OCI-LY7 (cell line): ENCODE data around the gene IL24. TPM values are rescaled to one million over a fixed set of nuclear protein-coding genes. Genes with fewer than 3 reads are reported as not detected.

Experiments used
- BruUV-seq: library from RNA; stranded (reverse); fragments of 400-500 nt; replicated peaks from 2 replicates; lab custom pipeline; 2021; lab: Mats Ljungman, UMichigan
- CTCF ChIA-PET: fragments of 300-600 bp; sonication (Branson Sonifier 250); formaldehyde crosslinking; loops from one replicate; lab custom pipeline; 2022; ENCODE audit warnings: antibody characterized with exemption; ENCODE audit not compliant: unreplicated experiment; lab: Charles Lee
- POLR2A ChIA-PET: fragments of 300-600 bp; sonication (Branson Sonifier 250); formaldehyde crosslinking; loops from one replicate; lab custom pipeline; 2022; ENCODE audit warnings: antibody characterized with exemption; lab: Charles Lee
- DNase-seq: peaks from one replicate; pipeline ENCODE4 v3.0.0-alpha.2; 2015; ENCODE audit warnings: low spot score
- H2AFZ ChIP-seq: fragments of 200-600 bp; sonication (generic), shearing (Covaris generic); 2 replicates; pipeline ENCODE4 v1.6.1; 2014; ENCODE audit warnings: mild to moderate bottlenecking, antibody characterized with exemption, low read length, moderate library complexity
- H3K27ac ChIP-seq: fragments of 200-600 bp; sonication (generic); 2 replicates; pipeline ENCODE4 v1.5.1; 2014; ENCODE audit warnings: mixed run types, low read depth, mild to moderate bottlenecking, moderate library complexity, low read length, inconsistent platforms; ENCODE audit not compliant: poor library complexity, severe bottlenecking
- H3K36me3 ChIP-seq: fragments of 200-600 bp; sonication (generic); 2 replicates; pipeline ENCODE4 v1.6.1; 2014; ENCODE audit warnings: mild to moderate bottlenecking, antibody characterized with exemption, low read length, moderate library complexity, mixed read lengths; ENCODE audit not compliant: insufficient read depth
- H3K4me1 ChIP-seq: fragments of 200-600 bp; sonication (generic); 2 replicates; pipeline ENCODE4 v1.5.1; 2014; ENCODE audit warnings: mild to moderate bottlenecking, low read length; ENCODE audit not compliant: insufficient read depth, poor library complexity, severe bottlenecking
- H3K4me2 ChIP-seq: fragments of 200-600 bp; sonication (generic); 2 replicates; pipeline ENCODE4 v1.6.1; 2014; ENCODE audit warnings: mild to moderate bottlenecking, low read length
- H3K4me3 ChIP-seq: fragments of 200-600 bp; sonication (generic); 2 replicates; pipeline ENCODE4 v1.5.1; 2014; ENCODE audit warnings: mild to moderate bottlenecking, low read depth, low read length; ENCODE audit not compliant: poor library complexity, severe bottlenecking
- H3K79me2 ChIP-seq: fragments of 200-600 bp; sonication (generic); 2 replicates; pipeline ENCODE4 v1.6.1; 2016; ENCODE audit warnings: low read depth, mild to moderate bottlenecking, low read length, moderate library complexity, mixed read lengths; ENCODE audit not compliant: insufficient read depth
- H3K9me2 ChIP-seq: fragments of 200-600 bp; sonication (generic); 2 replicates; pipeline ENCODE4 v1.6.1; 2016; ENCODE audit warnings: mild to moderate bottlenecking, low read length, mixed read lengths; ENCODE audit not compliant: insufficient read depth
- H3K9me3 ChIP-seq: fragments of 200-600 bp; sonication (generic); 2 replicates; pipeline ENCODE4 v1.6.1; 2014; ENCODE audit warnings: mild to moderate bottlenecking, mixed run types, low read length, mixed read lengths
- H4K20me1 ChIP-seq: fragments of 200-600 bp; sonication (generic); 2 replicates; pipeline ENCODE4 v1.6.1; 2014; ENCODE audit warnings: mild to moderate bottlenecking, antibody characterized with exemption, low read length, moderate library complexity, mixed read lengths; ENCODE audit not compliant: insufficient read depth
- CTCF ChIP-seq: fragments of 200-600 bp; sonication (generic); conservative IDR thresholded peaks from 2 replicates; pipeline ENCODE4 v1.5.1; 2014; ENCODE audit warnings: mild to moderate bottlenecking, antibody characterized with exemption, low read length, moderate library complexity, mixed read lengths
- EZH2phosphoT487 ChIP-seq: fragments of 200-600 bp; sonication (generic); IDR thresholded peaks from 2 replicates; pipeline ENCODE4 v1.6.1; 2018; ENCODE audit warnings: low read depth, borderline replicate concordance, mild to moderate bottlenecking, mixed run types, antibody characterized with exemption, low read length, moderate library complexity, mixed read lengths
- intact Hi-C: fragments of 100-400 bp; cut with micrococcal nuclease; formaldehyde crosslinking; loops from one replicate; pipeline ENCODE4 v1.10.0; 2022; ENCODE audit not compliant: unreplicated experiment
- total RNA-seq, 2 experiments: library from RNA; depleted of rRNA in 1 of 2; stranded (reverse); fragments of >200 nt in 1 of 2; shearing (Covaris generic) in 1 of 2; gene quantifications; 2 replicates each; pipeline ENCODE4 v1.2.3, GENCODE V29; 2014 to 2022

Gene IL24
- total RNA-seq, 2 experiments from 2014 or later = not detected

- CTCF ChIA-PET = interaction anchor here (0.5 to 1.4 kb wide), 3 partner anchors 27 to 306 kb away, joined by 3 to 7 read pairs (median 4); no protein-coding TSS in a partner anchor
- H2AFZ ChIP-seq = no peak overlapping the region
- no peaks in the 10 kb centered on the region for H3K79me2 ChIP-seq
These were observed 36.2 kb downstream of the IL24 start for GRCh38 chr1:206933333-206933945.

GRCh38 chr1:206935491-206936067 lies 38.3 kb downstream of the IL24 start:
- Histone ChIP-seq H3K9me3 (no peaks in the 10 kb centered on the region), H3K4me2 (no peak overlapping the region), H4K20me1 (no peaks in the 10 kb centered on the region), H3K27ac (no peak overlapping the region), H3K9me2 (no peaks in the 10 kb centered on the region), H3K79me2 (no peaks in the 10 kb centered on the region), H2AFZ (no peak overlapping the region), H3K4me3 (no peak overlapping the region), H3K36me3 (no peaks in the 10 kb centered on the region), H3K4me1 (peaks cover 5% of the 10 kb centered on the region)
- TF ChIP-seq EZH2phosphoT487 (no peak), CTCF (peak; percentile 53; the same call in 1 of the 2 replicates)
- ChIA-PET POLR2A (interaction anchor here (0.7 to 0.9 kb wide), 2 partner anchors 13 to 19 kb away, joined by 3 to 4 read pairs; no protein-coding TSS in a partner anchor), CTCF (no interaction called here)
- DNase-seq = no peak
- intact Hi-C loops = no loop called here
- no TSS peak for BruUV-seq

More at GRCh38 chr1:206933333-206933945, 36.2 kb downstream of the IL24 start:
- Histone ChIP-seq H3K9me3 (no peaks in the 10 kb centered on the region), H3K36me3 (no peaks in the 10 kb centered on the region), H4K20me1 (no peaks in the 10 kb centered on the region), H3K4me1 (peaks cover 17% of the 10 kb centered on the region), H3K4me3 (no peak overlapping the region), H3K27ac (no peak overlapping the region), H3K9me2 (no peaks in the 10 kb centered on the region), H3K4me2 (no peak overlapping the region)
- TF ChIP-seq CTCF (peak; percentile 90), EZH2phosphoT487 (no peak)
- no TSS peak for BruUV-seq
- intact Hi-C loops = loop anchor here (1.0 to 5.0 kb wide), 2 partner anchors 21 to 119 kb away; partner anchors contain the start of genes PFKFB2 and YOD1
- peak; percentile 66 for DNase-seq
- POLR2A ChIA-PET = interaction anchor here (0.6 to 0.7 kb wide), 2 partner anchors 158 to 306 kb away, joined by 3 to 4 read pairs; no protein-coding TSS in a partner anchor

- Histone ChIP-seq H3K36me3 (no peaks in the 10 kb centered on the region), H2AFZ (no peak overlapping the region), H3K9me2 (no peaks in the 10 kb centered on the region), H3K27ac (no peak overlapping the region), H3K4me2 (no peak overlapping the region), H4K20me1 (no peaks in the 10 kb centered on the region), H3K9me3 (no peaks in the 10 kb centered on the region), H3K4me1 (no peaks in the 10 kb centered on the region), H3K79me2 (no peaks in the 10 kb centered on the region), H3K4me3 (no peak overlapping the region)
- intact Hi-C loops = no loop called here
- TF ChIP-seq EZH2phosphoT487 (no peak), CTCF (no peak)
- BruUV-seq = no TSS peak
- ChIA-PET POLR2A (no interaction called here), CTCF (no interaction called here)
- DNase-seq = no peak
These were observed 40.2 kb downstream of the IL24 start for GRCh38 chr1:206937425-206937824.
